Neutrophil (primary cell): ENCODE data around the gene CIB1.

Source experiments
- H3K27ac ChIP-seq: fragments of 200-600 bp; sonication (generic); 2 replicates; pipeline ENCODE4 v1.5.1; 2016; ENCODE audit warnings: mild to moderate bottlenecking, moderate library complexity
- H3K27me3 ChIP-seq: fragments of 200-600 bp; sonication (generic); 2 replicates; pipeline ENCODE4 v1.6.0; 2016; ENCODE audit warnings: mild to moderate bottlenecking
- H3K36me3 ChIP-seq: fragments of 200-600 bp; sonication (generic); 2 replicates; pipeline ENCODE4 v1.5.1; 2017
- H3K4me1 ChIP-seq, 2 experiments: fragments of 200-600 bp in 1 of 2; sonication (generic) in 1 of 2; 1 replicate in 1 of 2; 2 replicates in 1 of 2; pipeline versions ENCODE4 v1.5.1 to v1.6.1; 2013 to 2016; ENCODE audit warnings: low read depth in 1 of 2, low read length in 1 of 2, mild to moderate bottlenecking in 1 of 2, moderate library complexity in 1 of 2; ENCODE audit not compliant: control insufficient read depth in 1 of 2, insufficient read depth in 1 of 2
- H3K4me3 ChIP-seq, 2 experiments: fragments of 200-600 bp in 1 of 2; sonication (generic) in 1 of 2; 1 replicate in 1 of 2; 2 replicates in 1 of 2; pipeline ENCODE4 v1.5.1; 2013 to 2016; ENCODE audit warnings: low read depth in 1 of 2, low read length in 1 of 2, mild to moderate bottlenecking in 1 of 2, moderate library complexity in 1 of 2
- H3K9me3 ChIP-seq: fragments of 200-600 bp; sonication (generic); 2 replicates; pipeline ENCODE4 v1.5.1; 2016
- TF ChIP-seq, protein P1 (sequence below): fragments of 200-600 bp; sonication (generic); IDR thresholded peaks from 2 replicates; pipeline ENCODE4 v1.5.1; 2016; ENCODE audit warnings: antibody characterized with exemption

Gene CIB1

DNA sequence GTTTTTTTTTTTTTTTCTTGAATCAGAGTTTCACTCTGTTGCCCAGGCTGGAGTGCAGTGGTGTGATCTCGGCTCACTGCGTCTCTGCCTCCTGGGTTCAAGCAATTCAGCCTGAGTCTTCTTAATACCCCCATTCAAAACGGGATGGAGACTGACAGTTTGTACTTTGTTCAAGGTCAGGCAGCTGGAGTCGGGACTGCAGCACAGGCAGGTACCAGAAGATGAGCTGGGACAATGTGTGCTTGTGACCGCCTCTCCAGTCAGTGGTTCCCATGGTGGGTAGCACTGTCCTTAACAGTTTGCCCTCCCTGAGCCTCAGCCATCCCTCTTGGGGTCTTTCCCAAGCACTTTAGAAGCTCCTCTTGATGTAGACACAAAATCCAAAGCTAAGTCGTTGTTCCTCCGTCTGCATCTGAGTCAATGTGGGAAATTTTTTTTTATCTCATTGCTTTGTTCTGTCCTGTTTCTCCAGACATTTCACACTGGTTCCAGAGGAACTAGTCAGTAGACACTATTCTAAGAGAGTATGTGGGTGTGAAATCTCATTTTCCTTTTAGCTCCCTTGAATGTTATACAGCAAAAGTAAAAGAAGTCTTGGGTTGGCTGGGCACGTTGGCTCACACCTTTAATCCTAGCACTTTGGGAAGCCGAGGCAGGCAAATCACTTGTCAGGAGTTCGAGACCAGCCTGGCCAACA, 10.3 kb upstream of the CIB1 start:
- H3K4me1 ChIP-seq = peaks cover 0 to under 1% of the 10 kb centered on the region in 2 experiments
- TF ChIP-seq, protein P1, sequence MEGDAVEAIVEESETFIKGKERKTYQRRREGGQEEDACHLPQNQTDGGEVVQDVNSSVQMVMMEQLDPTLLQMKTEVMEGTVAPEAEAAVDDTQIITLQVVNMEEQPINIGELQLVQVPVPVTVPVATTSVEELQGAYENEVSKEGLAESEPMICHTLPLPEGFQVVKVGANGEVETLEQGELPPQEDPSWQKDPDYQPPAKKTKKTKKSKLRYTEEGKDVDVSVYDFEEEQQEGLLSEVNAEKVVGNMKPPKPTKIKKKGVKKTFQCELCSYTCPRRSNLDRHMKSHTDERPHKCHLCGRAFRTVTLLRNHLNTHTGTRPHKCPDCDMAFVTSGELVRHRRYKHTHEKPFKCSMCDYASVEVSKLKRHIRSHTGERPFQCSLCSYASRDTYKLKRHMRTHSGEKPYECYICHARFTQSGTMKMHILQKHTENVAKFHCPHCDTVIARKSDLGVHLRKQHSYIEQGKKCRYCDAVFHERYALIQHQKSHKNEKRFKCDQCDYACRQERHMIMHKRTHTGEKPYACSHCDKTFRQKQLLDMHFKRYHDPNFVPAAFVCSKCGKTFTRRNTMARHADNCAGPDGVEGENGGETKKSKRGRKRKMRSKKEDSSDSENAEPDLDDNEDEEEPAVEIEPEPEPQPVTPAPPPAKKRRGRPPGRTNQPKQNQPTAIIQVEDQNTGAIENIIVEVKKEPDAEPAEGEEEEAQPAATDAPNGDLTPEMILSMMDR = no peak
- no peaks in the 10 kb centered on the region for H3K9me3 ChIP-seq
- H3K27ac ChIP-seq = no peak overlapping the region
- peaks cover 6% of the 10 kb centered on the region for H3K36me3 ChIP-seq
- H3K27me3 ChIP-seq = no peaks in the 10 kb centered on the region
- H3K4me3 ChIP-seq = no peak overlapping the region

DNA sequence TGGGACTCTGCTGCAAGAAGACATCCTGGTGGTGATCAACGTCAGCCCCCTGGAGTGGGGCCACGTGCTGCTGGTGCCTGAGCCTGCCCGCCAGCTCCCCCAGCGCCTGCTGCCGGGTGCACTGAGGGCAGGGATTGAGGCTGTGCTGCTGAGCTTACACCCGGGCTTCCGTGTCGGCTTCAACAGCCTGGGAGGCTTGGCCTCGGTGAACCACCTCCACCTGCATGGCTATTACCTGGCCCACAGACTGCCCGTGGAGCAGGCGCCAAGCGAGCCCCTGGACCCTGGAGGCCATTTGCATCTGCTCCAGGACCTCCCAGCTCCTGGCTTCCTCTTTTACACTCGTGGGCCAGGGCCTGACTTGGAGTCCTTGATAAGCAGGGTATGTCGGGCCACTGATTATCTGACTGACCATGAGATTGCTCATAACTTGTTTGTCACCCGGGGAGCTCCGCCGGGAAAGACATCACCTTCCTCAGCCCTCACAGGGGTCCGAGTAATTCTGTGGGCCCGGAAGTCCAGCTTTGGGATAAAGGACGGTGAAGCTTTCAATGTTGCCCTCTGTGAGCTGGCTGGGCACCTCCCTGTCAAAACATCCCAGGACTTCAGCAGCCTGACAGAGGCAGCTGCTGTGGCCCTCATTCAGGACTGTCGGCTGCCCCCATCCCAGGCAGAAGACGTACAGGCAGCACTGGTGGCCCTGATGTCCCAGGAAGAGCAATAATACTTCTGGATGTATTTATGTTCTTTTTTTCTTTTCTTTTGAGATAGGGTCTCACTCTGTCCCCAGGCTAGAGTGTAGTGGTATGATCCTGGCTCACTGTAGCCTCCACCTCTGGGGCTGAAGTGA, 7.8 kb upstream of the CIB1 start:
- H3K9me3 ChIP-seq = no peaks in the 10 kb centered on the region
- H3K27me3 ChIP-seq = no peaks in the 10 kb centered on the region
- H3K4me3 ChIP-seq = no peak overlapping the region
- no peak overlapping the region for H3K27ac ChIP-seq
- TF ChIP-seq, protein P1 = no peak
- H3K36me3 ChIP-seq = peaks cover 6% of the 10 kb centered on the region
- no peaks in the 10 kb centered on the region for H3K4me1 ChIP-seq

DNA sequence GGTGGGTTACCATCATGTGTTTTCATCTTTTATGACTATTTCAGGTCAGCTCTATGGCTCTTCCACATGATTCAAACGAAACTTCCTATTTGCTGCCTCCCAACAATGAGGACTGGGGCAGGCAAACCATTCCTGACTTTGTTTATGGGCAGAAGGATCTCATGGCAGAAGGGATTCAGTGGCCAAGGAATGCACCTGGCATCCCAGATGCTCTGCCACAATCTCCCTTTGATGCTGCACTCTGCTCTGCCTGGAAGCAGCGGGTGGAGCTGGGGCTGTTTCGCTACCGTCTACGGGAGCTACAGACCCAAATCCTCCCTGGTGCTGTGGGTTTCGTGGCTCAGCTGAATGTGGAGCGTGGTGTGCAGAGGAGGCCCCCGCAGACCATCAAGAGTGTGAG, 7.1 kb upstream of the CIB1 start:
- Histone ChIP-seq H3K36me3 (peaks cover 6% of the 10 kb centered on the region), H3K4me1 (no peaks in the 10 kb centered on the region), H3K4me3 (no peak overlapping the region), H3K27me3 (no peaks in the 10 kb centered on the region), H3K9me3 (no peaks in the 10 kb centered on the region), H3K27ac (no peak overlapping the region)
- TF ChIP-seq, protein P1 = no peak

DNA sequence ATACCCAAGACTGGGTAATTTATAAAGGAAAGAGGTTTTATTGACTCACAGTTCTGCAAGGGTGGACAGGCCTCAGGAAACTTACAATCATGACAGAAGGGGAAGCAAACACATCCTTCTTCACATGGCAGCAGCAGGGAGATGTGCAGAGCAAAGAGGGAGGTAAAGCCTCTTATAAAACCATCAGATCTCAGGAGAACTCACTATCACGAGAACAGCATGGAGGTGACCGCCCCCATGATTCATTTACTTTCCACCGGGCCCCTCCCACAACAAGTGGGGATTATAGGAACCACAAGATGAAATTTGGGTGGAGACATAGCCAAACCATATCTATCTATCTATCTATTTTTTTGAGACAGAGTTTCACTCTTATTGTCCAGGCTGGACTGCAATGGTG, 5.6 kb upstream of the CIB1 start:
- Histone ChIP-seq H3K36me3 (peaks cover 6% of the 10 kb centered on the region), H3K9me3 (no peaks in the 10 kb centered on the region), H3K27ac (no peak overlapping the region), H3K4me3 (no peak overlapping the region), H3K27me3 (no peaks in the 10 kb centered on the region), H3K4me1 (peaks cover 7% of the 10 kb centered on the region in 2 experiments)
- TF ChIP-seq, protein P1 = no peak

DNA sequence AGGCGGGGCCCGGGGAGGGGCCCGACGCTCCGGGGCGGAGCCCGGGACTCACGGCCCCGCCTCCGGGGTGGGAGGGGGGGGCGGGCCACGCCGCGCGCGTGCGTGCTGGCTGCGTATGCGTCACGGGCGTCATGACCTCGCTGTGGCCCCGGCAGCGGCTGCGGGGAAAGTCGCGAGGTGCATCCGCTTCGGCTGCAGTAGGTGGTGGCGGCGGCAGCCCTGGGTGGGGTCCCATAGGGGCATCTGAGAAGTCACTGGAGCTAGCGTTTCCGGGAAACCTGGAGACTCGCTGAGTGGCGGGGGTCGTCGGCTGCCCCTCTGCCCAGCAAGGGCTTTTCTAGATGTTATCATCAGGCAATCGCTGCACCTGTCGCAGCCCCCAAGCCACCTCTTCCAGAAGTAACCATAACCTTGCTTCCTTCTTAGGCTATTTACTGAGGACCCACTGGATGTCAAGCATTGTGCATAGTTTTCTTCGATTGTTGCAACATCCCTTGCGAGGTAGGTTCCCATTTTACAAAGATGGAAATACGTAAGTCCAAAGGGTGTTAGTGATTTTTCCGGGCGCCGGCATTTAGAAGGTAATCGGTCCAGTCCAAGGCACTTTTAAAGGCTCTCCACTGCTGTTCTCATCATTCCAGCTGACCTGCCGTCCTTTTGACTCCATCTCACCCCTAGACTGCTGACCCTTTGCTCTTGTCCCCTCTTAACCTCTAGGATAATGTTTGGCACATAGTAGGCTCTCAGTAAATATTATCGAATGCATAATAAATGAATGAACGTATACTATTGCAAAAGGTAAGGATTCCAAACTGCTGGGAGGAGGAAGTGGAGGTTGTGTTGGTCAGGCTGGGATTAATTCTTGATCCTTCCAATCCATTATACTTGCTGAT, 601 bp upstream of the CIB1 start, which contains the start of gene GDPGP1:
Gene GDPGP1, plus strand, starts transcription at position 114 of the 893 bp plus-strand sequence. CDS start 6,700 bp downstream, outside the sequence.
- no peaks in the 10 kb centered on the region for H3K27me3 ChIP-seq
- H3K36me3 ChIP-seq = peaks cover 16% of the 10 kb centered on the region
- no peaks in the 10 kb centered on the region for H3K9me3 ChIP-seq
- peaks cover 44 to 46% of the 10 kb centered on the region in 2 experiments for H3K4me1 ChIP-seq
- peak within 1 kb of the TSS; percentile 84 to 85 for H3K4me3 ChIP-seq
- peak within 1 kb of the TSS; percentile 97 for H3K27ac ChIP-seq
- TF ChIP-seq, protein P1 = peak; percentile 44
